NCI-H2171 treated with DMSO at 0.1 percent for 48 hours (cell line): ENCODE results near the gene FKBP2.
A peak's percentile ranks its signal among the peaks of the same experiment; 100 is the strongest.

Experiments
- DNase-seq: peaks from one replicate; lab custom pipeline; 2025; lab: John Stamatoyannopoulos, UW

The FKBP2 gene

DNA sequence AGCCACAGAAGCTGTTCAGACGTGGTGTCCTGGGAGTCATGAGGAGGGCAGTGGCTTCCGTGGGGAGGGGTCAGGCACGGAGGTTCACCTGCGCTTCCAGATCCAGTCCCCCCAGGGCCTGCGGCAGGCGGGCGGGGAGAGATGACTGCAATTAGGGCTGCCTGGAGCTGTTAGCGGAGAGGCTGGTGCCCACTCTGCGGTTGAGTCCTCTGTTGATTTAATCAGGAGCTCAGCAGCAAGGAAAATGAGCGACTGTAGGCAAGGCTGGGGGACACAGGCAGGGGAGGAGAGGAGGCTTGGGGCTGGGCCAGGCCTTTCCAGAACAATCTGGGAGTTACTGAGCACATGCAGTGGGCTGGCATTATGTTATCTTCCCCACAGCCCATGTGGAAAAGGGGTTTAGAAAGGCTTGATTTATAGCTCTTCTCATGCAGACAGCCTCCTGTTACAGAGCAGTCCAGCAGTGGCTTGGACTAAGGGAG is 23.5 kb downstream of the FKBP2 start:
- no peak for DNase-seq

DNA sequence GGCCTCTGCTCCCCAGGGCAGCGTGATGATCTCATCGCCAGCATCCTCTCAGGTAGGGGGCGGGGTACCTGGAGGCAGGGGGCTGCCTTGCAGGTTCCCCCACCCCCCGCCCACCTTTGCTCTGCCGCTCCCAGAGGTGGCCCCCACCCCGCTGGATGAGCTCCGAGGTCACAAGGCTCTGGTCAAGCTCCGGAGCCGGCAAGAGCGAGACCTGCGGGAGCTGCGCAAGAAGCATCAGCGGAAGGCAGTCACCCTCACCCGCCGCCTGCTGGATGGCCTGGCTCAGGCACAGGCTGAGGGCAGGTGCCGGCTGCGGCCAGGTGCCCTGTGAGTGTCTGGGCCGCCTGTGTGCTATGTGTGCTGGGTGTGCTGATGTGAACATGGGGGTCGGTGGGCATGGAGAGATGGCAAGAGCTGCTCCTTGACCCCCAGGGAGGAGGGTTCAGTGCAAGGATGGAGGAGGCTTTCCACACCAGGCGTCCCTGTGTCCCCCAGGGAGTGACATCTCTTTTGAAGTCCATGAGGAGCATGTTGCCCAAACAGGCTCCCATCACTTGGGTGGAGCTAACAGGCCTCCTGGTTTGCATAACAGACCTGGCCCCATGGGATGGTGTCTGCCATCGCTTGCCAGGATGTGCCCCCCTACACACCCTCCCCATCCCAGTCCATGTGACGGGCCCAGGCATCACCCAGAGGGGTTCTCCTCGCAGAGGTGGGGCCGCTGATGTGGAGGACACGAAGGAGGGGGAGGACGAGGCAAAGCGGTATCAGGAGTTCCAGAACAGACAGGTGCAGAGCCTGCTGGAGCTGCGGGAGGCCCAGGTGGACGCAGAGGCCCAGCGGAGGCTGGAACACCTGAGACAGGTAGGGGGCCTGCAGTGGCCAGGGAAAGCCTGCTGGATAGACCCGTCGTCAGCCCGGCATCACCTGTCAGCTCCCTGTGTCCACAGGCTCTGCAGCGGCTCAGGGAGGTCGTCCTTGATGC is 24.6 kb downstream of the FKBP2 start:
- DNase-seq, result no peak

GRCh38 chr11:64266339-64266738 is 25.4 kb downstream of the FKBP2 start:
- DNase-seq, result no peak

DNA sequence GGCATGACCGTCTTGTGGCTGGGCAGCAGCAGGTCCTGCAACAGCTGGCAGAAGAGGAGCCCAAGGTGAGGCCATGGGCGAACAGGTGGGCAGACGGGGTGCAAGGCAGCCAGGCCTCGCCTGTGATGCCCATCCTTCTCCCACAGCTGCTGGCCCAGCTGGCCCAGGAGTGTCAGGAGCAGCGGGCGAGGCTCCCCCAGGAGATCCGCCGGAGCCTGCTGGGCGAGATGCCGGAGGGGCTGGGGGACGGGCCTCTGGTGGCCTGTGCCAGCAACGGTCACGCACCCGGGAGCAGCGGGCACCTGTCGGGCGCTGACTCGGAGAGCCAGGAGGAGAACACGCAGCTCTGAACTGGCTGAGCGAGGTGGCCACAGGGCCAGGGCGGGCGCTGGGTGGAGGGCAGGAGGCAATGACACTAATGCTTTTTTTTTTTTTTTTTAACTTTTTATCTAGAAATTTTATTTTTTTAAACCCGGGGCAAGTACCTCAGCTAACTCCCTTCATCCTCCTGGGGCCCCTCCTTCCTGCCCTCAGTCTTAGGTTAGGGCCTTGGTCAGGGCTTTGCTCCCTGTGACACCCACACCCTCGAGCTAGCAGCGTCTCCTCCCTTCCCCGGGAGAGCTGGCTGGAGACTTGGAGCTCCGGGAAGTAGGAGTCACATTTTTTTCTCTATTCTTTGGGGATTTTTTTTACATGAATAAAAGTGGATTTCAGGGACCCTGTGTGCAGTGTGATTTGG is 26.5 kb downstream of the FKBP2 start:
- peak; percentile 27 for DNase-seq

DNA sequence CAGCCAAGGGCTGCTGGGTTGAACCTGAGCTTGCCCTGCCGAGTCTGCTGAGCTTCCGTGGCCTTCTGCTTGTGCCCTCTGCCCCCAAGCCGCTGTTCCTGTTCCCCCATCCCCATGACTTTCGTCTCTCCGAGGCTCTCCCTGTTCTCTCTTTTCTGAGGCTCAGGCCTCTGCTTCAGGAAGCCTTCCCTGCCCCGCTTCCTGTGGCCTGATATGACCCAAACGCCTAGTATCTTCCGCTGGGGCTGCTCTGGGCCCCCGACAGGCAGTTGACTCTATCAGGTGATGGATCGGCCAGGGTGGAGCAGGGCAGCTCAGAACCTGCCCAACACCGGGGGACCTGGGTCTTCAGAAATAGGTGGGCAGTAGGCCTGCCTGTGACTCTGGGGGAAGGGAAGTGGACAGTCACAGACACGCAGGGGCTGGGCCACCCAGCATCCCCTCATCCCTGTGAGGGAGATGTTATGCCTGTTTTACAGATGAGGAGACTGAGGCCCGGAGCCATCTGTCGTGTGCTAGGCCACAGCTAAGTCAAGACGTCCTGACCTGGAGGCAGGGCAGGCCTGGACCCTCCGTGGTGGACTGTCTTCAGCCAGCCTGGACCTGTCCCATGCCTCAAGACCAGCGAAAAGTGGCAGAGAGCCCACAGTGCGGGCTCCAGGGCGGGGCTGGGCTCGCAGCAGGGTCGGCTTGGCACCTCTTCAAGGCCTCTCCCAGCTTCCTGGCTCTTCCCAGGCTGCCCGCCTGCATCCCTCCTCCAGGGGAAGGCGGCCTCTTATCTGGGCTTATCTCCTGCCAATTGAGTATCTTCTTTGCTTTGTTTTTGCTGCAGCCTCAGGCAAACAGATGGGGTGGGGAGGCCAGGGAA is 27.4 kb downstream of the FKBP2 start:
- peak; percentile 43 for DNase-seq

- peak; percentile 43 for DNase-seq
Measured at GRCh38 chr11:64268893-64269539, 28.1 kb downstream of the FKBP2 start.

DNA sequence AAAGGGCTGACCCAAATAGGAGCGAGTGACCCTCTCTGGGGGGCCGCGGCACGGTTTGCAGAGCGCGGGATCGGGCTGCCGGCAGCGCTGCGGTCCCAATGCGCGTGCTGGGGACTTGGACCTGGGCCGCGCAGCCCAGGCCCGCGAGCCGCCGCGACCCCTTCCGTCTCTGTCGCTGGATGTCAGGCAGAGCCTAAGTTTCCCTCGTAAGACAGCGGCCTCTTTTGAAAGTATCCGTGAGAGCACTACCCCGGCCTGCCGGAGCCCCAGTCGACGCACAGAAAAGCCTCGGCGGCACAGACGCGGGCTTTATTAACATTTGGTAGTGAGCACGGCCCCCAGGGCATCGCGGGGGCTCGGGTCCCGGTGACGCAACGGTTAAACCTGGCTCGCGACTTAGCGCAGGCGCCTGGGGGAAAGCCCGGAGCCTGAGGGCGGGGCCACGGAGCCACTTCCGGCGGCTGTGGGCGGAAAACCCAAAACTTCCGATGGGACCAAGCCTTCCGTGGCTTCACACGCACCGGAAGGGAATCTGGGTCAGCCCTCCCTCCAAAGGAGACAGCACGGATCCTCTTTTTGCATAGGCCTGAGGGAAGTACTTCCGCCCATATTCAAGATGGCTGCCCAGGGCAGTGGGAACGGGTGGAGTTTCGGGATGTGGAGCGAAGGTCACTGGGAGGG is 28.8 kb downstream of the FKBP2 start:
- peak; percentile 99 for DNase-seq

- no peak for DNase-seq
Measured at GRCh38 chr11:64275031-64275800, 34.3 kb downstream of the FKBP2 start.

GRCh38 chr11:64275841-64276240 is 34.9 kb downstream of the FKBP2 start:
- no peak for DNase-seq

- no peak for DNase-seq
Measured at GRCh38 chr11:64276653-64277431, 35.9 kb downstream of the FKBP2 start.

DNA sequence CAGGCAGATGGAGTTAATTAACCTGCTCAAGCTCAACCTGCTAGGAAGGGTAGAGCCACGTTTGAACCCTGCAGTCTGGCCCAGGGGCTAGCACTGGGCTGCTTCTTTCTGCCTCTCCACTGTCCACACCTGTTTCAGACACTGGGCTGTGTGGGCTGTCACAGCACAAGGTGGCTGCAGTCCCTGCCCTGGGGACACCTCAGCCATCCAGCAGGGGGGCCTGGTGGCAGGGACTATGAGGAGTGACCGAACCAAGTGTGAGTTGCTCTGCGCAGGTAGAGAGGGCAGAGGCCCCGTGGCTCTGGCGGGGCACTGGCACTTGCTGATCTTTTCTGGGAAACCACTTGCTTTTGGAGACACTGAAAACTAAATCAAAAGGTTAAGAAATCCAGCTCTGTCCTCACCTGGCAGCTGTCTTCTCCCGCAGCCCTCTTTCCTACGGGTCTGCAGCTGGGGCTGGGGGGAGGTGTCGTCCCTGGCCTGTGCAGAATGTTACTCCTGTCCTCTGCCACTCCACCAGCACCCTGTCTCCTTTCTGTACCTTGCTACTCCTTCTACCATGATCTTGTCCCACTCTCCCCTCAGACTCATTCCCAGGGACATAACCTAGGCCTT is 37.8 kb downstream of the FKBP2 start:
- no peak for DNase-seq

GRCh38 chr11:64281957-64282770 is 41.3 kb downstream of the FKBP2 start:
- no peak for DNase-seq

DNA sequence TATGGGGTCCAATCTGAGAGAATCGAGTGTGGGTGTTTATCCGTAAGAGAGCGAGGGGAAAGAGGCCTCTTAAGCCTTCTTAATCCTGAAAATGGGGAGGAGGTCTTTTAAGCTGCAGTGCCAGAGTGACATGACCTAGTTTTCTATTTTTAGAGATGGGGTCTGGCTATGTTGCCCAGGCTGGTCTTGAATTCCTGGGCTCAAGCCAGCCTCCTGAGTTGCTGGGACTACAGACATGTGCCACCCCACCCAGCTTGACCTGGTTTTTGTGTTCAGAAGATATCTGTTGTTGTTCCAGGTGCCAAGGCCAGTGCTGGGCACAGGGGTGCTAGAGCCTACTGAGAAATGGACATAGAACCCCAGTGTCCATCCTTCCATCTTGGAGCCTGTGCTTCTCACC is 42.2 kb downstream of the FKBP2 start:
- no peak for DNase-seq

- peak; percentile 92 for DNase-seq
Measured at GRCh38 chr11:64284048-64284961, 43.4 kb downstream of the FKBP2 start, which contains the start of gene BAD. TSS of gene BAD (minus strand) at chr11:64284665. CDS start at chr11:64284368, 297 bp downstream.

- DNase-seq, result peak; percentile 82
Measured at GRCh38 chr11:64284962-64285884, 44.3 kb downstream of the FKBP2 start, which contains the start of gene GPR137. TSS of gene GPR137 (plus strand) at chr11:64285848. CDS start at chr11:64286525, 677 bp downstream.
